Nephron (organoid): ENCODE results near the gene NT5M.

Source experiments
- H3K27ac Mint-ChIP-seq, 3 experiments: 2 replicates each; pipeline ENCODE4 v1.8.0; 2020; ENCODE audit warnings: mixed read lengths in 3 of 3, mild to moderate bottlenecking in 2 of 3, moderate library complexity in 1 of 3
- H3K27me3 Mint-ChIP-seq: 2 replicates; pipeline ENCODE4 v1.8.0; 2021; ENCODE audit warnings: low read depth, mild to moderate bottlenecking, moderate library complexity, mixed read lengths
- H3K36me3 Mint-ChIP-seq: 2 replicates; pipeline ENCODE4 v1.8.0; 2020; ENCODE audit warnings: low read depth, mixed read lengths
- H3K4me1 Mint-ChIP-seq: 2 replicates; pipeline ENCODE4 v1.8.0; 2020; ENCODE audit warnings: mixed read lengths
- H3K4me3 Mint-ChIP-seq, 3 experiments: 2 replicates each; pipeline ENCODE4 v1.8.0; 2020; ENCODE audit warnings: mild to moderate bottlenecking in 3 of 3, mixed read lengths in 3 of 3, moderate library complexity in 2 of 3
- H3K9me3 Mint-ChIP-seq: 2 replicates; pipeline ENCODE4 v1.8.0; 2020; ENCODE audit warnings: mixed read lengths
- TF ChIP-seq, protein P1 (sequence below), 3 experiments: fragments of 200-600 bp; sonication (generic); IDR thresholded peaks; one replicate each; pipeline ENCODE4 v1.5.0; 2021; ENCODE audit warnings: antibody characterized with exemption in 3 of 3; ENCODE audit not compliant: unreplicated experiment in 3 of 3

The NT5M gene

DNA sequence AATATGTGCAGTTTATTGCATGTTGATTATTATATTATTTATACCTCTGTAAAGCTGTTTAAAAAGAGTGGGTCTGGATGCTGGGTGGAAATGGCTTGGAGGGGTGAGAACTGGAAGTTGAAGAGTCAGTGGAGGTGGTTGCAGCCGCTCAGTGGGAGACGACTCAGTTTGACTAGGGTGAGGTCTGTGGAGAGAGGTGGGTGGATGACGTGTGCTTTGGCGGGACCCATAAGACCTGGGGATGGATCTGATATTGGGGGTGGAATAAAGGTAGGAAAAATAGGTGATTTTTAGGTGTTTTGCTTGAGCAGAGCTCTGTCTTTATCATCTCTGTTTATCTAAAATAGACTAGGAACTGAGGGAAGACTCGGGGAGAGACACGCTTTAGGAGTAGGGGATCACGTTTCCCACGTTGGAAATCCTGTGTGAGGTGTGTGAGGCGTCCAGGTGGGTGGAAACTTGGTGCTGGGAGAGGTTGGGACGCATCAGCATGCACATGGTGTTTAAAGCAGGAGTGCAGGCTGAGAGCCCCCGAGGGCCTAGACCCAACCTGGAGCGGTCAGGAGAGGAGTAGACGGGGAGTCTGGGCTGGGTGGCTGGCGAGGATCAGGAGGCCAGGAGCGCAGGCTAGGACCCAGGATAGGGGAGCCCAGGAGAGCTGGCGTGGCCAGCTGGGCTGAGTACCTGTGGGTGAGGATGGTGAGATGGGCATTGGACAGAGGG lies 17.2 kb downstream of the NT5M start:
- TF ChIP-seq, protein P1, sequence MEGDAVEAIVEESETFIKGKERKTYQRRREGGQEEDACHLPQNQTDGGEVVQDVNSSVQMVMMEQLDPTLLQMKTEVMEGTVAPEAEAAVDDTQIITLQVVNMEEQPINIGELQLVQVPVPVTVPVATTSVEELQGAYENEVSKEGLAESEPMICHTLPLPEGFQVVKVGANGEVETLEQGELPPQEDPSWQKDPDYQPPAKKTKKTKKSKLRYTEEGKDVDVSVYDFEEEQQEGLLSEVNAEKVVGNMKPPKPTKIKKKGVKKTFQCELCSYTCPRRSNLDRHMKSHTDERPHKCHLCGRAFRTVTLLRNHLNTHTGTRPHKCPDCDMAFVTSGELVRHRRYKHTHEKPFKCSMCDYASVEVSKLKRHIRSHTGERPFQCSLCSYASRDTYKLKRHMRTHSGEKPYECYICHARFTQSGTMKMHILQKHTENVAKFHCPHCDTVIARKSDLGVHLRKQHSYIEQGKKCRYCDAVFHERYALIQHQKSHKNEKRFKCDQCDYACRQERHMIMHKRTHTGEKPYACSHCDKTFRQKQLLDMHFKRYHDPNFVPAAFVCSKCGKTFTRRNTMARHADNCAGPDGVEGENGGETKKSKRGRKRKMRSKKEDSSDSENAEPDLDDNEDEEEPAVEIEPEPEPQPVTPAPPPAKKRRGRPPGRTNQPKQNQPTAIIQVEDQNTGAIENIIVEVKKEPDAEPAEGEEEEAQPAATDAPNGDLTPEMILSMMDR (IDR thresholded peaks at IDR 0.05; ENCODE audit: unreplicated experiment in 3 of 3): no peak
- no peaks in the 10 kb centered on the region for H3K27me3 Mint-ChIP-seq
- peaks cover 4% of the 10 kb centered on the region for H3K36me3 Mint-ChIP-seq
- no peak overlapping the region for H3K27ac Mint-ChIP-seq
- H3K9me3 Mint-ChIP-seq: no peaks in the 10 kb centered on the region
- peaks cover 1% of the 10 kb centered on the region for H3K4me1 Mint-ChIP-seq
- H3K4me3 Mint-ChIP-seq: no peak overlapping the region

GRCh38 chr17:17320911-17321220 lies 17.7 kb downstream of the NT5M start:
- Mint-ChIP-seq H3K9me3 (no peaks in the 10 kb centered on the region), H3K4me3 (no peak overlapping the region), H3K27ac (no peak overlapping the region), H3K4me1 (peaks cover 6% of the 10 kb centered on the region), H3K36me3 (peaks cover 4% of the 10 kb centered on the region), H3K27me3 (no peaks in the 10 kb centered on the region)
- TF ChIP-seq, protein P1 (IDR thresholded peaks at IDR 0.05; ENCODE audit: unreplicated experiment in 3 of 3): no peak

DNA sequence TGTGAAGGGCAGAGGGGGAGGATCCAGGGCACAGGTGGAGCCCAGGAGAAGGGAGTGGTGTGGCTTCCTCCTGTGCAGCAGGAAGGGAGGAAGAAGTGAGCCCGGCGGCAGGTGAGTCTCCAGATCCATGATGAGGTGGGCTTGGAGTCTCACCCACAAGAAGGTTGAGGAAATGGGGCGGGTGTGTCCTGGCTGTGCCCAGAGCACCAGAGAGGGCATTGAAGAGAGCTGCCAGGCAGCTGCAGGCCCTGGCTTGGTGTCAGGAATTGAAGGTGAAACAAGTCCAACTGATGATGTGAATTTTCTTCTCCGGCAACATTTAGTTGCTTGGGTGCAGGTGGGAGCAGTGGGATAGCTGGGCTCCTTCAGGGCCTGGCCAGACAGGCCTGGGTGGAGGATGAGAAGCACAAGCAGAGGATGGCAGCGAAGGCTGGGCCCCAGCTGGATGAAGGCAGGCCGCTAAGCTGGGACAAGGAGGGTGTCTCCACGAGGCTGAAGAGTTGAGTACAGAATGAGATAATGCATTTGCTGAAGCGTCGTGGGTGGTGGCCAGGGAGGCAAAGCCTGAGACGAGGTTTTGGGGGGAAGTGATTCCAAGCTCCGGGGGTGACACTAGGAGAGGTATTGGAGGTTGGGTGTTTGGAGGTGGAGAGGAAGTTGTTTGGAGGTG lies 18.3 kb downstream of the NT5M start:
- Mint-ChIP-seq H3K4me3 (no peak overlapping the region), H3K4me1 (peaks cover 6% of the 10 kb centered on the region), H3K9me3 (no peaks in the 10 kb centered on the region), H3K36me3 (peaks cover 4% of the 10 kb centered on the region), H3K27ac (no peak overlapping the region), H3K27me3 (no peaks in the 10 kb centered on the region)
- TF ChIP-seq, protein P1 (IDR thresholded peaks at IDR 0.05; ENCODE audit: unreplicated experiment in 3 of 3): no peak

- H3K4me3 Mint-ChIP-seq: no peak overlapping the region
- H3K4me1 Mint-ChIP-seq: peaks cover 6% of the 10 kb centered on the region
- H3K36me3 Mint-ChIP-seq: peaks cover 4% of the 10 kb centered on the region
- no peaks in the 10 kb centered on the region for H3K27me3 Mint-ChIP-seq
- no peaks in the 10 kb centered on the region for H3K9me3 Mint-ChIP-seq
- TF ChIP-seq, protein P1 (IDR thresholded peaks at IDR 0.05; ENCODE audit: unreplicated experiment in 3 of 3): no peak
- H3K27ac Mint-ChIP-seq: no peak overlapping the region
Measured at GRCh38 chr17:17322516-17323510, 19.6 kb downstream of the NT5M start.

DNA sequence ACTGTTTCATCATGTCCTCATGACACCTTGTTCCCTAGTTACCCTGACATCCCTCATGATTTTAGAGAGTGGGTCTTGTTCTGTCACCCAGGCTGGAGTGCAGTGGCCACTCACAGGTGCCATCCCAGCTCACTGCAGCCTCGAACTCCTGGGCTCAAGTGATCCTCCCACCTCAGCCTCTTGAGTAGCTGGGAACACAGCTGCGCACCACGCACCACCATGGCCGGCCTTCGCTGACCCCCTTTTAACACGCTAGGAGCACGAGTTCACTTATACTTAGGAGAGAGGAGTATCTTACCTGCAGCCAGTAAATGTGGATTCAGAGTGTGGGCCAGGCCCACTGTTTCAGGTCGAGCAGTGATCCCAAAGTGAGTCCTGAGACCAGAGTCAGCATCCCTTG lies 21.4 kb downstream of the NT5M start:
- TF ChIP-seq, protein P1 (IDR thresholded peaks at IDR 0.05; ENCODE audit: unreplicated experiment in 3 of 3): no peak
- peaks cover 4% of the 10 kb centered on the region for H3K36me3 Mint-ChIP-seq
- H3K4me1 Mint-ChIP-seq: peaks cover 6% of the 10 kb centered on the region
- H3K27ac Mint-ChIP-seq: no peak overlapping the region
- H3K4me3 Mint-ChIP-seq: no peak overlapping the region
- H3K27me3 Mint-ChIP-seq: no peaks in the 10 kb centered on the region
- no peaks in the 10 kb centered on the region for H3K9me3 Mint-ChIP-seq
